ENCODE data around the gene IKZF5. TPM values are rescaled to one million over a fixed set of nuclear protein-coding genes. Genes with fewer than 3 reads are reported as not detected.

The IKZF5 gene
- total and polyA plus RNA-seq, 2 experiments from 2014 or later: 6.9 to 10.5 TPM

- DNase-seq (ENCODE audit: low spot score) (no peak), ATAC-seq (no peak)
- Histone ChIP-seq H3K4me1 (ENCODE audit: insufficient read depth) (peaks cover 4% of the 10 kb centered on the region; the same call in 1 of the 2 replicates), H3K36me3 (ENCODE audit: insufficient read depth) (no peaks in the 10 kb centered on the region; the same call in 1 of the 2 replicates), H3K9me2 (ENCODE audit: insufficient read depth) (peaks cover 12% of the 10 kb centered on the region), H3K4me3 (no peak overlapping the region), H3K27ac (ENCODE audit: low read depth) (no peak overlapping the region), H3F3A (replicated peaks; ENCODE audit: low read depth) (0 out of 2 replicates have a peak, but pooled peaks cover 2% of the 10 kb centered on the region), H4K20me1 (replicated peaks; ENCODE audit: insufficient read depth) (no peaks in the 10 kb centered on the region; the same call in 1 of the 2 replicates), H2AFZ (no peak overlapping the region), H3K4me2 (no peak overlapping the region), H3K79me2 (replicated peaks; ENCODE audit: insufficient read depth) (no peaks in the 10 kb centered on the region; the same call in 1 of the 2 replicates), H3K27me3 (ENCODE audit: insufficient read depth) (peaks cover 30% of the 10 kb centered on the region)
- Mint-ChIP-seq H3K27ac (no peak overlapping the region), H3K36me3 (ENCODE audit: low read depth) (peaks cover 7% of the 10 kb centered on the region), H3K27me3 (ENCODE audit: insufficient read depth, low read depth, poor library complexity) (peaks cover 37% of the 10 kb centered on the region), H3K4me3 (no peak overlapping the region), H3K4me1 (peaks cover 9% of the 10 kb centered on the region), H3K9me3 (peaks cover 18% of the 10 kb centered on the region; the same call in 2 of the 3 replicates)
- TF ChIP-seq ZNF331 (CRISPR knock-in tag; IDR thresholded peaks at IDR 0.05; ENCODE audit: low read depth): no peak
- TF ChIP-seq REST (IDR thresholded peaks at IDR 0.05; ENCODE audit: unreplicated experiment): no peak
- TF ChIP-seq CREB1 (CRISPR knock-in tag; IDR thresholded peaks at IDR 0.05; ENCODE audit: low read depth): no peak
- no peak for TF ChIP-seq EZH2phosphoT487 (IDR thresholded peaks at IDR 0.05; ENCODE audit: unreplicated experiment)
- TF ChIP-seq POLR2AphosphoS5 (IDR thresholded peaks at IDR 0.05; ENCODE audit: low read depth): no peak
- no peak for TF ChIP-seq STAT1 (IDR thresholded peaks at IDR 0.05; ENCODE audit: unreplicated experiment)
- no peak for TF ChIP-seq ZNF114 (CRISPR knock-in tag; IDR thresholded peaks at IDR 0.05)
- no peak for TF ChIP-seq ZNF462 (CRISPR knock-in tag; IDR thresholded peaks at IDR 0.05)
- TF ChIP-seq NANOG (IDR thresholded peaks at IDR 0.05; ENCODE audit: borderline replicate concordance): no peak
- TF ChIP-seq JUNB (IDR thresholded peaks at IDR 0.05; ENCODE audit: unreplicated experiment): no peak
- no peak for TF ChIP-seq ETS1 (IDR thresholded peaks at IDR 0.05)
- no peak for TF ChIP-seq CTCF (conservative IDR thresholded peaks at IDR 0.05; ENCODE audit: low read depth in 2 of 2)
- no peak for TF ChIP-seq EZH2 (IDR thresholded peaks at IDR 0.05; ENCODE audit: low read depth, unreplicated experiment)
These were observed 52.7 kb downstream of the IKZF5 start for GRCh38 chr10:122955892-122956291.

Data from GM23338 (cell line).